ENCODE data around the gene PTPRE. TPM values are rescaled to one million over a fixed set of nuclear protein-coding genes. Genes with fewer than 3 reads are reported as not detected.

PTPRE gene
- total and polyA plus RNA-seq, 10 of the 15 experiments (the other 5 are each of a cell fraction or from before 2014, with no cell fraction given), result 2.9 to 7.6 (median 5.8) TPM

- no peak overlapping the region for H3K4me3 ChIP-seq
- H3K36me3 ChIP-seq (ENCODE audit: control insufficient read depth in 2 of 2, insufficient read depth in 2 of 2, low read length in 1 of 2), result no peaks in the 10 kb centered on the region
- H3K9ac ChIP-seq (ENCODE audit: control insufficient read depth, insufficient read depth, low read length), result no peak overlapping the region
- no peak for ATAC-seq
- no peaks in the 10 kb centered on the region for H4K20me1 ChIP-seq (ENCODE audit: control insufficient read depth, insufficient read depth)
- no peaks in the 10 kb centered on the region for H3K4me1 ChIP-seq (ENCODE audit: control insufficient read depth, insufficient read depth, low read length)
- ChIA-PET CTCF (interaction anchor here (1.6 kb wide), 1 partner anchor 128 kb away, joined by 9 read pairs; no protein-coding TSS in a partner anchor), POLR2A (no interaction called here), SMC1A (ENCODE audit: uncharacterized antibody, unreplicated experiment) (no interaction called here), RAD21 (ENCODE audit: unreplicated experiment) (interaction anchor here (1.2 kb wide), 1 partner anchor 104 kb away, joined by 3 read pairs; no protein-coding TSS in a partner anchor)
- intact Hi-C loops (cut with micrococcal nuclease; ENCODE audit: unreplicated experiment) (loop anchor here (10.0 kb wide), 1 partner anchor 247 kb away; no protein-coding TSS in a partner anchor), in situ Hi-C loops (cut with MboI) (no loop called here)
- H3K9me3 ChIP-seq (replicated peaks; ENCODE audit: control insufficient read depth, insufficient read depth, low read length), result no peaks in the 10 kb centered on the region
- no peak for DNase-seq (ENCODE audit: low read depth, low spot score)
- no peak for FAIRE-seq
- TF ChIP-seq RFX5 (IDR thresholded peaks at IDR 0.05; ENCODE audit: low read depth, low read length) (no peak), PAX8 (IDR thresholded peaks at IDR 0.05) (no peak), YY1 (IDR thresholded peaks at IDR 0.05; ENCODE audit: low read depth, low read length) (no peak), RB1 (IDR thresholded peaks at IDR 0.05; ENCODE audit: borderline replicate concordance) (no peak), TARDBP (IDR thresholded peaks at IDR 0.05; ENCODE audit: borderline replicate concordance) (no peak), CHD4 (IDR thresholded peaks at IDR 0.05) (no peak), HDGF (IDR thresholded peaks at IDR 0.05) (no peak)
- 11% methylated on average over 48 of the region's 65 CpGs for WGBS (ENCODE audit: insufficient coverage, insufficient replicate concordance, low lambda C conversion rate, missing lambda C conversion rate)
- H3K79me2 ChIP-seq (ENCODE audit: control insufficient read depth, insufficient read depth, low read length), result no peaks in the 10 kb centered on the region
- H3K27me3 ChIP-seq (replicated peaks in 1 of 2; ENCODE audit: control insufficient read depth in 2 of 2, insufficient read depth in 2 of 2, low read length in 1 of 2), result no peaks in the 10 kb centered on the region; a peak in 2 of 4 replicates
- no peak overlapping the region for H3K27ac ChIP-seq (ENCODE audit: control insufficient read depth, insufficient read depth)
- H3K4me2 ChIP-seq (ENCODE audit: control insufficient read depth, insufficient read depth), result 0 out of 2 replicates have a peak overlapping the region, but pooled peaks have one; percentile 17
- no peak overlapping the region for H2AFZ ChIP-seq (ENCODE audit: control insufficient read depth, low read depth, low read length)
- no TSS peak for BruUV-seq (replicated peaks)
Observed at GRCh38 chr10:127907411-127908105, 655 bp downstream of the PTPRE start.
